ENCODE measurements around the gene GLCCI1. TPM values are rescaled to one million over a fixed set of nuclear protein-coding genes. Genes with fewer than 3 reads are reported as not detected.

GLCCI1 gene
- total and polyA plus RNA-seq, 2 of the 8 experiments (the other 6 are each of a cell fraction or from before 2014, with no cell fraction given), result 12.4 to 27.7 TPM

DNA sequence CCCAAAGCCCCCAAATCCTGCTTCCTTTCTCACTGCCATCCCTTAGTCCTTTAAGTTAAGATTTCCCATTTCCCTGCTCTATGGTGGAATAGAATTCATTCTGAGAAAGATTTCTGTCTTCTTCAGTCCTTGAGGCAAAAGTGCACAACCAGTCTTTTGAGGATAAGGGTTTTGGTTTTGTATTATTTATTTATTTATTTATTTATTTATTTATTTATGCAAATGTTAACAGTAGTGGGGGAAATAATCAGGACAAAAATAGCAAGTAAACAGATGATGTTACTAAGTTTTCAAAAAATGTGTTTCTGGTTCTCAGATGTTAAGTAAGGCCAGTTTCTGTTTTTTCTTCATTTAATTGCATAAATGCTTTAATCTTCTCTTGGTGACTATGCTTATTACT is 84.2 kb downstream of the GLCCI1 start:
- H3K14ac ChIP-seq (ENCODE audit: insufficient read length), result no peak overlapping the region
- no peaks in the 10 kb centered on the region; a peak in 1 of 4 replicates for H3K9me3 ChIP-seq (ENCODE audit: insufficient read depth in 2 of 2, low read depth in 1 of 2, low read length in 1 of 2)
- ChIA-PET CTCF (ENCODE audit: partially characterized antibody) (interaction anchor here (0.5 to 1.0 kb wide), 2 partner anchors 17 to 158 kb away, joined by 3 read pairs; no protein-coding TSS in a partner anchor), POLR2A (ENCODE audit: partially characterized antibody) (no interaction called here)
- H3K9ac ChIP-seq (replicated peaks in 1 of 4; ENCODE audit: extremely low read depth in 1 of 4, low read depth in 3 of 4, low read length in 3 of 4), result no peak overlapping the region
- DNase-seq (ENCODE audit: low read depth in 1 of 2, low spot score in 2 of 2) (no peak), FAIRE-seq (no peak)
- H3K56ac ChIP-seq (replicated peaks; ENCODE audit: insufficient read length, low read depth, low read length), result no peak overlapping the region
- H2BK12ac ChIP-seq (ENCODE audit: low read depth, low read length), result no peak overlapping the region
- no peak overlapping the region for H3K4me2 ChIP-seq (ENCODE audit: insufficient read depth in 1 of 2, low read depth in 2 of 2, low read length in 2 of 2)
- H2BK20ac ChIP-seq (ENCODE audit: low read length), result no peak overlapping the region
- H3K27ac ChIP-seq (ENCODE audit: low read depth, low read length), result no peak overlapping the region
- no peak overlapping the region for H2BK5ac ChIP-seq (ENCODE audit: low read depth, low read length)
- H2AK5ac ChIP-seq (ENCODE audit: low read depth, low read length), result no peak overlapping the region
- peaks cover 0 to 2% (median 0%) of the 10 kb centered on the region in 4 experiments; a peak in 1 of 7 replicates for H3K4me1 ChIP-seq (replicated peaks in 1 of 4; ENCODE audit: control insufficient read depth in 3 of 4, insufficient read depth in 4 of 4, low read length in 3 of 4)
- H4K8ac ChIP-seq (ENCODE audit: extremely low read depth, insufficient read depth, low read length), result no peak overlapping the region
- H3K79me1 ChIP-seq (ENCODE audit: low read depth, low read length), result no peaks in the 10 kb centered on the region
- H3K79me2 ChIP-seq (ENCODE audit: control insufficient read depth in 1 of 2, insufficient read depth in 2 of 2, low read length in 2 of 2), result no peaks in the 10 kb centered on the region
- H3K4ac ChIP-seq (replicated peaks; ENCODE audit: insufficient read length, low read depth, low read length), result no peak overlapping the region
- H3K18ac ChIP-seq (ENCODE audit: extremely low read depth, low read length), result no peak overlapping the region
- H4K20me1 ChIP-seq (replicated peaks in 1 of 2; ENCODE audit: control insufficient read depth in 1 of 2, insufficient read depth in 2 of 2, low read length in 2 of 2), result no peaks in the 10 kb centered on the region
- no peak overlapping the region for H4K5ac ChIP-seq (ENCODE audit: insufficient read length, low read depth, low read length)
- no peak overlapping the region for H2BK120ac ChIP-seq (replicated peaks; ENCODE audit: low read depth, low read length)
- no peaks in the 10 kb centered on the region for H3K27me3 ChIP-seq (replicated peaks in 1 of 4; ENCODE audit: control insufficient read depth in 3 of 4, extremely low read depth in 1 of 4, insufficient read depth in 3 of 4, low read length in 3 of 4)
- H2AFZ ChIP-seq (ENCODE audit: low read length), result no peak overlapping the region
- H3K23me2 ChIP-seq (ENCODE audit: low read depth, low read length), result no peaks in the 10 kb centered on the region
- no peak overlapping the region for H3K23ac ChIP-seq (ENCODE audit: insufficient read length)
- peaks cover 0 to 6% (median 0%) of the 10 kb centered on the region in 4 experiments; a peak in 1 of 8 replicates for H3K36me3 ChIP-seq (ENCODE audit: control insufficient read depth in 2 of 4, insufficient read depth in 4 of 4, low read length in 3 of 4)
- no peak overlapping the region for H3K4me3 ChIP-seq (ENCODE audit: extremely low read depth in 1 of 4, insufficient read depth in 2 of 4, low read depth in 3 of 4, low read length in 4 of 4)
- no peak overlapping the region for H2BK15ac ChIP-seq (ENCODE audit: low read length)
- no peak overlapping the region for H4K91ac ChIP-seq (replicated peaks; ENCODE audit: insufficient read length, low read length)
- no peak for TF ChIP-seq HDAC2 (IDR thresholded peaks at IDR 0.05; ENCODE audit: borderline replicate concordance in 1 of 2, low read depth in 2 of 2, low read length in 2 of 2)
- no peak for TF ChIP-seq SP4 (IDR thresholded peaks at IDR 0.05; ENCODE audit: low read length)
- TF ChIP-seq EZH2 (IDR thresholded peaks at IDR 0.05; ENCODE audit: low read depth, low read length, severe bottlenecking), result no peak
- no peak for TF ChIP-seq RXRA (IDR thresholded peaks at IDR 0.05; ENCODE audit: insufficient read depth, low read depth, low read length)
- no peak for TF ChIP-seq KDM5A (IDR thresholded peaks at IDR 0.05; ENCODE audit: low read length)
- TF ChIP-seq MAFK (IDR thresholded peaks at IDR 0.05; ENCODE audit: low read depth, low read length), result no peak
- no peak for TF ChIP-seq BCL11A (IDR thresholded peaks at IDR 0.05; ENCODE audit: low read depth in 2 of 2, low read length in 2 of 2)
- TF ChIP-seq JUN (IDR thresholded peaks at IDR 0.05; ENCODE audit: low read depth, low read length), result no peak
- TF ChIP-seq, protein P1, sequence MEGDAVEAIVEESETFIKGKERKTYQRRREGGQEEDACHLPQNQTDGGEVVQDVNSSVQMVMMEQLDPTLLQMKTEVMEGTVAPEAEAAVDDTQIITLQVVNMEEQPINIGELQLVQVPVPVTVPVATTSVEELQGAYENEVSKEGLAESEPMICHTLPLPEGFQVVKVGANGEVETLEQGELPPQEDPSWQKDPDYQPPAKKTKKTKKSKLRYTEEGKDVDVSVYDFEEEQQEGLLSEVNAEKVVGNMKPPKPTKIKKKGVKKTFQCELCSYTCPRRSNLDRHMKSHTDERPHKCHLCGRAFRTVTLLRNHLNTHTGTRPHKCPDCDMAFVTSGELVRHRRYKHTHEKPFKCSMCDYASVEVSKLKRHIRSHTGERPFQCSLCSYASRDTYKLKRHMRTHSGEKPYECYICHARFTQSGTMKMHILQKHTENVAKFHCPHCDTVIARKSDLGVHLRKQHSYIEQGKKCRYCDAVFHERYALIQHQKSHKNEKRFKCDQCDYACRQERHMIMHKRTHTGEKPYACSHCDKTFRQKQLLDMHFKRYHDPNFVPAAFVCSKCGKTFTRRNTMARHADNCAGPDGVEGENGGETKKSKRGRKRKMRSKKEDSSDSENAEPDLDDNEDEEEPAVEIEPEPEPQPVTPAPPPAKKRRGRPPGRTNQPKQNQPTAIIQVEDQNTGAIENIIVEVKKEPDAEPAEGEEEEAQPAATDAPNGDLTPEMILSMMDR (IDR thresholded peaks at IDR 0.05; ENCODE audit: control extremely low read depth in 1 of 3, insufficient read depth in 1 of 3, low read depth in 1 of 3, low read length in 3 of 3), result no peak
- TF ChIP-seq POLR2A (IDR thresholded peaks at IDR 0.05; ENCODE audit: control extremely low read depth in 1 of 2, low read depth in 2 of 2, low read length in 2 of 2), result no peak
- no peak for TF ChIP-seq EP300 (IDR thresholded peaks at IDR 0.05; ENCODE audit: borderline replicate concordance in 1 of 2, low read depth in 2 of 2, low read length in 2 of 2)
- no peak for TF ChIP-seq TBP (IDR thresholded peaks at IDR 0.05; ENCODE audit: low read depth, low read length)
- no peak for TF ChIP-seq KDM4A (IDR thresholded peaks at IDR 0.05; ENCODE audit: low read depth, low read length, severe bottlenecking)
